ENCODE measurements around the gene KLHL22.
"Not testable (repeated sequence)": the region's sequence is repeated elsewhere in the genome, so short reads cannot be mapped to it uniquely, and the experiment has no call there.

GRCh38 chr22:20545318-20545634 lies 49.7 kb upstream of the KLHL22 start:
- TF ChIP-seq CTCF, POLR2A (IDR thresholded peaks at IDR 0.05): not testable (repeated sequence)
